Activated CD4-positive, alpha-beta memory T cell treated with anti-CD3 and anti-CD28 coated beads for 36 hours (primary cell): ENCODE data around the gene NTNG1. TPM values are rescaled to one million over a fixed set of nuclear protein-coding genes. Genes with fewer than 3 reads are reported as not detected.

Experiments
- CTCF ChIA-PET: fragments of 350-600 bp; sonication (Branson Sonifier 250); formaldehyde crosslinking; loops from one replicate; lab custom pipeline; 2021; ENCODE audit warnings: antibody characterized with exemption, inconsistent platforms; lab: Charles Lee
- POLR2A ChIA-PET: fragments of 350-600 bp; sonication (Branson Sonifier 250); formaldehyde crosslinking; loops from one replicate; lab custom pipeline; 2021; ENCODE audit warnings: antibody characterized with exemption; lab: Charles Lee
- DNase-seq: peaks from one replicate; pipeline ENCODE4 v3.0.0-alpha.2; 2020
- H3K27ac Mint-ChIP-seq: one replicate; pipeline ENCODE4 v1.8.0; 2021; ENCODE audit warnings: mixed read lengths
- H3K27me3 Mint-ChIP-seq: one replicate; pipeline ENCODE4 v1.8.0; 2021; ENCODE audit warnings: mixed read lengths
- H3K36me3 Mint-ChIP-seq: one replicate; pipeline ENCODE4 v1.8.0; 2021; ENCODE audit warnings: mixed read lengths
- H3K4me1 Mint-ChIP-seq: one replicate; pipeline ENCODE4 v1.8.0; 2021; ENCODE audit warnings: low read depth, mixed read lengths
- H3K4me3 Mint-ChIP-seq: one replicate; pipeline ENCODE4 v1.8.0; 2021; ENCODE audit warnings: mild to moderate bottlenecking, mixed read lengths
- H3K9me3 Mint-ChIP-seq: one replicate; pipeline ENCODE4 v1.8.0; 2021; ENCODE audit warnings: mixed read lengths
- intact Hi-C: fragments of 100-400 bp; cut with micrococcal nuclease; formaldehyde crosslinking; loops from one replicate; pipeline ENCODE4 v1.15.1; 2023
- total RNA-seq, 2 experiments: library from RNA; stranded (reverse); gene quantifications; one replicate each; pipeline ENCODE4 v1.2.3, GENCODE V29; 2021

Gene NTNG1
- total RNA-seq, 2 experiments from 2014 or later = not detected

GRCh38 chr1:107183011-107183410 is 42.2 kb downstream of the NTNG1 start:
- Mint-ChIP-seq H3K4me3 (no peak overlapping the region), H3K36me3 (no peaks in the 10 kb centered on the region), H3K27me3 (peaks cover 2% of the 10 kb centered on the region), H3K9me3 (no peaks in the 10 kb centered on the region), H3K4me1 (no peaks in the 10 kb centered on the region), H3K27ac (no peak overlapping the region)
- intact Hi-C loops = no loop called here
- CTCF ChIA-PET = no interaction called here
- POLR2A ChIA-PET = no interaction called here
- DNase-seq = no peak

- H3K4me3 Mint-ChIP-seq = no peak overlapping the region
- no peaks in the 10 kb centered on the region for H3K36me3 Mint-ChIP-seq
- DNase-seq = no peak
- intact Hi-C loops = no loop called here
- H3K27me3 Mint-ChIP-seq = peaks cover 2% of the 10 kb centered on the region
- CTCF ChIA-PET = no interaction called here
- peaks cover under 1% of the 10 kb centered on the region for H3K9me3 Mint-ChIP-seq
- H3K27ac Mint-ChIP-seq = no peak overlapping the region
- POLR2A ChIA-PET = interaction anchor here (0.6 kb wide), 1 partner anchor 1441 kb away, joined by 3 read pairs; no protein-coding TSS in a partner anchor
- no peaks in the 10 kb centered on the region for H3K4me1 Mint-ChIP-seq
These were observed 44.0 kb downstream of the NTNG1 start for GRCh38 chr1:107184888-107185287.

GRCh38 chr1:107187399-107187798 is 46.6 kb downstream of the NTNG1 start:
- DNase-seq = no peak
- H3K9me3 Mint-ChIP-seq = peaks cover 3% of the 10 kb centered on the region
- H3K27ac Mint-ChIP-seq = no peak overlapping the region
- POLR2A ChIA-PET = no interaction called here
- H3K4me3 Mint-ChIP-seq = no peak overlapping the region
- CTCF ChIA-PET = interaction anchor here (0.5 kb wide), 1 partner anchor 152 kb away, joined by 4 read pairs; no protein-coding TSS in a partner anchor
- H3K4me1 Mint-ChIP-seq = no peaks in the 10 kb centered on the region
- intact Hi-C loops = no loop called here
- no peaks in the 10 kb centered on the region for H3K36me3 Mint-ChIP-seq
- H3K27me3 Mint-ChIP-seq = peaks cover 2% of the 10 kb centered on the region

- H3K36me3 Mint-ChIP-seq = no peaks in the 10 kb centered on the region
- no peaks in the 10 kb centered on the region for H3K27me3 Mint-ChIP-seq
- H3K4me1 Mint-ChIP-seq = no peaks in the 10 kb centered on the region
- POLR2A ChIA-PET = no interaction called here
- intact Hi-C loops = no loop called here
- no peak overlapping the region for H3K4me3 Mint-ChIP-seq
- CTCF ChIA-PET = no interaction called here
- no peak overlapping the region for H3K27ac Mint-ChIP-seq
- DNase-seq = no peak
- H3K9me3 Mint-ChIP-seq = peaks cover 3% of the 10 kb centered on the region
These were observed 47.3 kb downstream of the NTNG1 start for GRCh38 chr1:107188160-107188559.

- Mint-ChIP-seq H3K27me3 (peaks cover 2% of the 10 kb centered on the region), H3K4me1 (no peaks in the 10 kb centered on the region), H3K4me3 (no peak overlapping the region), H3K9me3 (peaks cover 3% of the 10 kb centered on the region), H3K36me3 (no peaks in the 10 kb centered on the region), H3K27ac (no peak overlapping the region)
- CTCF ChIA-PET = no interaction called here
- intact Hi-C loops = no loop called here
- DNase-seq = no peak
- POLR2A ChIA-PET = no interaction called here
These were observed 53.5 kb downstream of the NTNG1 start for GRCh38 chr1:107194380-107194779.

- Mint-ChIP-seq H3K27me3 (peaks cover 2% of the 10 kb centered on the region), H3K9me3 (no peaks in the 10 kb centered on the region), H3K4me1 (no peaks in the 10 kb centered on the region), H3K4me3 (no peak overlapping the region), H3K27ac (no peak overlapping the region), H3K36me3 (no peaks in the 10 kb centered on the region)
- DNase-seq = no peak
- CTCF ChIA-PET = no interaction called here
- intact Hi-C loops = no loop called here
- POLR2A ChIA-PET = no interaction called here
These were observed 54.6 kb downstream of the NTNG1 start for GRCh38 chr1:107195476-107195875.

GRCh38 chr1:107196973-107197562 is 56.2 kb downstream of the NTNG1 start:
- Mint-ChIP-seq H3K36me3 (no peaks in the 10 kb centered on the region), H3K27ac (no peak overlapping the region), H3K4me3 (no peak overlapping the region), H3K9me3 (no peaks in the 10 kb centered on the region), H3K4me1 (no peaks in the 10 kb centered on the region), H3K27me3 (peaks cover 2% of the 10 kb centered on the region)
- intact Hi-C loops = no loop called here
- DNase-seq = no peak
- ChIA-PET CTCF (no interaction called here), POLR2A (no interaction called here)

GRCh38 chr1:107198561-107198960 is 57.7 kb downstream of the NTNG1 start:
- POLR2A ChIA-PET = no interaction called here
- DNase-seq = no peak
- CTCF ChIA-PET = no interaction called here
- no peaks in the 10 kb centered on the region for H3K4me1 Mint-ChIP-seq
- no peaks in the 10 kb centered on the region for H3K36me3 Mint-ChIP-seq
- H3K4me3 Mint-ChIP-seq = no peak overlapping the region
- H3K27me3 Mint-ChIP-seq = peaks cover 2% of the 10 kb centered on the region
- H3K27ac Mint-ChIP-seq = no peak overlapping the region
- peaks cover 4% of the 10 kb centered on the region for H3K9me3 Mint-ChIP-seq
- intact Hi-C loops = no loop called here

- no peak overlapping the region for H3K27ac Mint-ChIP-seq
- ChIA-PET CTCF (no interaction called here), POLR2A (no interaction called here)
- peaks cover 4% of the 10 kb centered on the region for H3K27me3 Mint-ChIP-seq
- H3K4me3 Mint-ChIP-seq = no peak overlapping the region
- intact Hi-C loops = no loop called here
- no peaks in the 10 kb centered on the region for H3K4me1 Mint-ChIP-seq
- H3K9me3 Mint-ChIP-seq = peaks cover 4% of the 10 kb centered on the region
- DNase-seq = no peak
- no peaks in the 10 kb centered on the region for H3K36me3 Mint-ChIP-seq
These were observed 59.8 kb downstream of the NTNG1 start for GRCh38 chr1:107200631-107201030.

GRCh38 chr1:107202007-107202406 is 61.2 kb downstream of the NTNG1 start:
- intact Hi-C loops = no loop called here
- Mint-ChIP-seq H3K4me3 (no peak overlapping the region), H3K27ac (no peak overlapping the region), H3K36me3 (no peaks in the 10 kb centered on the region), H3K9me3 (peaks cover 4% of the 10 kb centered on the region), H3K4me1 (no peaks in the 10 kb centered on the region), H3K27me3 (peaks cover 4% of the 10 kb centered on the region)
- ChIA-PET CTCF (no interaction called here), POLR2A (no interaction called here)
- DNase-seq = no peak

GRCh38 chr1:107213225-107213624 is 72.4 kb downstream of the NTNG1 start:
- no peak for DNase-seq
- Mint-ChIP-seq H3K4me3 (no peak overlapping the region), H3K4me1 (no peaks in the 10 kb centered on the region), H3K9me3 (peaks cover 2% of the 10 kb centered on the region), H3K36me3 (no peaks in the 10 kb centered on the region), H3K27ac (no peak overlapping the region), H3K27me3 (no peaks in the 10 kb centered on the region)
- POLR2A ChIA-PET = no interaction called here
- CTCF ChIA-PET = no interaction called here
- intact Hi-C loops = no loop called here

GRCh38 chr1:107220036-107220435 is 79.2 kb downstream of the NTNG1 start:
- peaks cover 10% of the 10 kb centered on the region for H3K9me3 Mint-ChIP-seq
- no peak overlapping the region for H3K4me3 Mint-ChIP-seq
- H3K27me3 Mint-ChIP-seq = no peaks in the 10 kb centered on the region
- no peaks in the 10 kb centered on the region for H3K36me3 Mint-ChIP-seq
- intact Hi-C loops = no loop called here
- ChIA-PET POLR2A (no interaction called here), CTCF (no interaction called here)
- DNase-seq = no peak
- no peak overlapping the region for H3K27ac Mint-ChIP-seq
- no peaks in the 10 kb centered on the region for H3K4me1 Mint-ChIP-seq

GRCh38 chr1:107225706-107226105 is 84.9 kb downstream of the NTNG1 start:
- no peaks in the 10 kb centered on the region for H3K4me1 Mint-ChIP-seq
- no peaks in the 10 kb centered on the region for H3K36me3 Mint-ChIP-seq
- H3K9me3 Mint-ChIP-seq = no peaks in the 10 kb centered on the region
- no peaks in the 10 kb centered on the region for H3K27me3 Mint-ChIP-seq
- POLR2A ChIA-PET = no interaction called here
- CTCF ChIA-PET = interaction anchor here (0.6 kb wide), 1 partner anchor 105 kb away, joined by 3 read pairs; no protein-coding TSS in a partner anchor
- no peak overlapping the region for H3K4me3 Mint-ChIP-seq
- H3K27ac Mint-ChIP-seq = no peak overlapping the region
- intact Hi-C loops = no loop called here
- no peak for DNase-seq
